ENCODE data around the gene SPAG16.

Gene SPAG16

DNA sequence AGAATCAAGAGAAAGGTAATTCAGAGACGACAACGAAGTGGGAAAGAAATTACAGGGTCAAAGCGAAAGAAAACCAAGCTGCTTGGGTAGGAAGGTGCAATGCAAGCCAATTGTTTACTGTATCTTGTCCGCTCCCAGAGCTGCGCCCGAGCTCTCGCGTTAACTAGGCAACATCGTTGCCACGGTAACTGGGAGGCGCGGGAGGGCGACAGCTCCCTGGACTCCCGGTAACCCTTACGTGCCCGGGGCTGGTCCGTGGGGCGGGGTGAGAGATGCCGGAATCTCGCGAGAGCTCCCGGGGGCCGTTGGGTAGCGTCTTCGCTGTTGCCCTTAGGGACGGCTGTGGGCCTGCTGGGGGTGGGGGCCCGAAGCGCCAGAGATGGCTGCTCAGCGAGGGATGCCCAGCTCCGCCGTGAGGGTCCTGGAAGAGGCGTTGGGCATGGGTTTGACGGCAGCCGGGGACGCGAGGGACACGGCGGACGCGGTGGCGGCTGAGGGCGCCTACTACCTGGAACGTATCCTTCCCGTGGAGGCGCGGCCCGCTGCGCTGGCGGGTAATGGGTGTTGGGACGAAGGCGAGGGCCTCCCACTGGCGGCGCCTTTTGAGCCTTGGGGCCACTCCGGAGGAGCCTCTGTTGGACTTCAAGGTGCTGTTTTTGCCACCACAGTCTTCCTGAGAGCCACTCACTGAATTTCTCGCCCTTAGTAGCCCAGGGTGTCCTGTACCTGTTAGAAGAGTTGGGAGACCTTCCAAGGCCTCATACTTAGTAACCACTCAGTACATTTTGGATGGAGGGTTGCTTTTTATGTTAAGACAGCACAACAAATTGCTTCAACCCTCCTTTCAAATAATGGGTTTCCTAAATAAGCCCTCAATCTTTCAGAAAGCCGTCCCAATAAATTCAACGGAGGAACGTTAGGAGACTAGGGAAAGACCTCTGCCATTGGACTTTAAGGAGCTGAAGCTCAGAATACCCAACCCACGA, at the start of gene SPAG16:
Gene SPAG16 (plus strand): TSS at position 360 of the 986 bp plus-strand sequence.
- H3K9ac ChIP-seq (ENCODE audit: low read length): peak within 1 kb of the TSS; percentile 78

DNA sequence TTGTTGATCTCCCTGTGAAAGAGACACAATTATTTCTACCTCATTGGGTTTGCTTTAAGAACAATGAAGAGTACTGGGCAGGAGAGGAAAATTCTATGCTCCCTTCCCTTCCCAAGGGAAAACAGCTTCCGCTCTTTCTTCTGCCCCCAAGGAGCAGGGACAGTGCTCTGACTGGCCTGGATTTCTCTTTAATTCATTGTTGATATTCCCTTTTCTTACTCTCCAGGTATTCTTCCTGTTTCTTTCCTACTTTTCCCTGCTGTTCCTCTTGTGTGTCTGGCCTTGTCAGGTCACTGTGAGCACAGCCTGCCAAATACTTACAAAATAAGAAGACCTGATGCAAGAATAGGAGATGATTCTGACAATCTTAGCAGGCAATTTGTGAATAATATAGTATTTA, 49.6 kb upstream of the SPAG16 start:
- Histone ChIP-seq H3K9me3 (ENCODE audit: insufficient read depth, low read length) (peaks cover 6% of the 10 kb centered on the region; the same call in 1 of the 2 replicates), H4K20me1 (ENCODE audit: insufficient read depth, low read length) (no peaks in the 10 kb centered on the region), H3K9ac (ENCODE audit: low read length) (no peak overlapping the region), H2AFZ (ENCODE audit: low read depth, low read length) (no peak overlapping the region), H3K4me2 (ENCODE audit: low read length) (no peak overlapping the region), H3K4me3 (ENCODE audit: low read length) (no peak overlapping the region), H3K36me3 (replicated peaks; ENCODE audit: low read depth, low read length) (no peaks in the 10 kb centered on the region), H3K27ac (ENCODE audit: low read length) (no peak overlapping the region), H3K27me3 (ENCODE audit: low read depth, low read length) (no peaks in the 10 kb centered on the region), H3K4me1 (ENCODE audit: low read length) (peaks cover 29% of the 10 kb centered on the region), H3K79me2 (ENCODE audit: low read length) (no peaks in the 10 kb centered on the region)
- TF ChIP-seq EZH2phosphoT487 (IDR thresholded peaks at IDR 0.05; ENCODE audit: low read depth): no peak
- TF ChIP-seq, protein P1, sequence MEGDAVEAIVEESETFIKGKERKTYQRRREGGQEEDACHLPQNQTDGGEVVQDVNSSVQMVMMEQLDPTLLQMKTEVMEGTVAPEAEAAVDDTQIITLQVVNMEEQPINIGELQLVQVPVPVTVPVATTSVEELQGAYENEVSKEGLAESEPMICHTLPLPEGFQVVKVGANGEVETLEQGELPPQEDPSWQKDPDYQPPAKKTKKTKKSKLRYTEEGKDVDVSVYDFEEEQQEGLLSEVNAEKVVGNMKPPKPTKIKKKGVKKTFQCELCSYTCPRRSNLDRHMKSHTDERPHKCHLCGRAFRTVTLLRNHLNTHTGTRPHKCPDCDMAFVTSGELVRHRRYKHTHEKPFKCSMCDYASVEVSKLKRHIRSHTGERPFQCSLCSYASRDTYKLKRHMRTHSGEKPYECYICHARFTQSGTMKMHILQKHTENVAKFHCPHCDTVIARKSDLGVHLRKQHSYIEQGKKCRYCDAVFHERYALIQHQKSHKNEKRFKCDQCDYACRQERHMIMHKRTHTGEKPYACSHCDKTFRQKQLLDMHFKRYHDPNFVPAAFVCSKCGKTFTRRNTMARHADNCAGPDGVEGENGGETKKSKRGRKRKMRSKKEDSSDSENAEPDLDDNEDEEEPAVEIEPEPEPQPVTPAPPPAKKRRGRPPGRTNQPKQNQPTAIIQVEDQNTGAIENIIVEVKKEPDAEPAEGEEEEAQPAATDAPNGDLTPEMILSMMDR (IDR thresholded peaks at IDR 0.05; ENCODE audit: low read depth, low read length): no peak

More for the DNA sequence above, at the start of gene SPAG16:
- H3K4me1 ChIP-seq (ENCODE audit: low read length): peaks cover 11% of the 10 kb centered on the region
- H2AFZ ChIP-seq (ENCODE audit: low read depth, low read length): peak within 1 kb of the TSS; percentile 100
- no peak for TF ChIP-seq EZH2phosphoT487 (IDR thresholded peaks at IDR 0.05; ENCODE audit: low read depth)
- TF ChIP-seq, protein P1 (IDR thresholded peaks at IDR 0.05; ENCODE audit: low read depth, low read length): no peak
- peak within 1 kb of the TSS; percentile 81 for H3K4me2 ChIP-seq (ENCODE audit: low read length)
- no peaks in the 10 kb centered on the region for H3K9me3 ChIP-seq (ENCODE audit: insufficient read depth, low read length)
- H3K27ac ChIP-seq (ENCODE audit: low read length): no peak within 1 kb of the TSS
- peaks cover 5% of the 10 kb centered on the region for H3K36me3 ChIP-seq (replicated peaks; ENCODE audit: low read depth, low read length)
- H3K79me2 ChIP-seq (ENCODE audit: low read length): no peaks in the 10 kb centered on the region
- peak within 1 kb of the TSS; percentile 95 for H3K4me3 ChIP-seq (ENCODE audit: low read length)
- no peaks in the 10 kb centered on the region for H4K20me1 ChIP-seq (ENCODE audit: insufficient read depth, low read length)
- H3K27me3 ChIP-seq (ENCODE audit: low read depth, low read length): no peaks in the 10 kb centered on the region

DNA sequence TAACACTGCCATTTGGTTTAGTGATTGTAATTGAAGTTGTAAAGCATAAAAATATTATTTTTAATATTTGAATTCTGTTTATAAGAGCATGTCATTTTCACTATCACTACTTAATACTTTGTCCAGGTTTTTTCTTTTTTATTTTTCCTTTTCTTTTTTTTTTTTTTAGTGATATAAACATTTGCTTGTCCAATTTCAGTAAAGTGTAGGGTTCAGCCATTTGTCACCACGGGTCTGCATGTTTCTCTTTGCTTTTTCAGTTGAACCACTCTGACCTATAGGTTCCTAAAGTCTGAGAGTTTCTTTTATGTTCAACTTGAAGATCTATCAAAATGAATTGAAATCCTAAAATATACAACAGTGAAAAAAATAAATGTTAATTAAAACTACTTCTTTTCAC, 48.5 kb upstream of the SPAG16 start:
- no peak overlapping the region for H3K27ac ChIP-seq (ENCODE audit: low read length)
- TF ChIP-seq EZH2phosphoT487 (IDR thresholded peaks at IDR 0.05; ENCODE audit: low read depth): no peak
- TF ChIP-seq, protein P1 (IDR thresholded peaks at IDR 0.05; ENCODE audit: low read depth, low read length): no peak

DNA sequence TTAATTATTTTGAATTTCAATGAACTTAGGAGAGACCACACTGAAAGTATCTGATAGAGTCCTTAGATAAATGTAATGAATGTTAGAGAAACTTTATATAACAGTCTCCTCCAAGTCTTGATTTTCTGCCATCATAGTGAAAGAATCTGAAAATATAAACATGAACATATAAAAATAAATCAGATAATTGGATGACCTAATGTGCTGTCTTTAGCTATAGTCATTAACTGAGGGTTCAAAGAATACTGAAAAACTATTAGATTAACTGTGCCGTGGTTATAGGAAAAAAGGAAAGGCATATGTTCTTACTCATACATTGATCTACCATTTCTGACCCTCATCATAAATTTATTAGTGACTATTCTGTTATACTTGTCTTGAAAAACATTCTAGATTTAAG, 47.0 kb upstream of the SPAG16 start:
- TF ChIP-seq, protein P1 (IDR thresholded peaks at IDR 0.05; ENCODE audit: low read depth, low read length): no peak
- TF ChIP-seq EZH2phosphoT487 (IDR thresholded peaks at IDR 0.05; ENCODE audit: low read depth): no peak
- Histone ChIP-seq H2AFZ (ENCODE audit: low read depth, low read length) (no peak overlapping the region), H3K4me2 (ENCODE audit: low read length) (no peak overlapping the region)

More for the DNA sequence above, 48.5 kb upstream of the SPAG16 start:
- no peak overlapping the region for H2AFZ ChIP-seq (ENCODE audit: low read depth, low read length)
- no peaks in the 10 kb centered on the region for H3K27me3 ChIP-seq (ENCODE audit: low read depth, low read length)
- H4K20me1 ChIP-seq (ENCODE audit: insufficient read depth, low read length): no peaks in the 10 kb centered on the region
- H3K36me3 ChIP-seq (replicated peaks; ENCODE audit: low read depth, low read length): no peaks in the 10 kb centered on the region
- no peak overlapping the region for H3K9ac ChIP-seq (ENCODE audit: low read length)
- H3K4me3 ChIP-seq (ENCODE audit: low read length): no peak overlapping the region
- peaks cover 6% of the 10 kb centered on the region; the same call in 1 of the 2 replicates for H3K9me3 ChIP-seq (ENCODE audit: insufficient read depth, low read length)
- no peak overlapping the region for H3K4me2 ChIP-seq (ENCODE audit: low read length)
- H3K79me2 ChIP-seq (ENCODE audit: low read length): no peaks in the 10 kb centered on the region
- peaks cover 24% of the 10 kb centered on the region for H3K4me1 ChIP-seq (ENCODE audit: low read length)

More for the DNA sequence above, 47.0 kb upstream of the SPAG16 start:
- H3K27ac ChIP-seq (ENCODE audit: low read length): no peak overlapping the region
- no peaks in the 10 kb centered on the region for H4K20me1 ChIP-seq (ENCODE audit: insufficient read depth, low read length)
- no peaks in the 10 kb centered on the region for H3K36me3 ChIP-seq (replicated peaks; ENCODE audit: low read depth, low read length)
- H3K4me1 ChIP-seq (ENCODE audit: low read length): peaks cover 20% of the 10 kb centered on the region
- H3K27me3 ChIP-seq (ENCODE audit: low read depth, low read length): no peaks in the 10 kb centered on the region
- peaks cover 10% of the 10 kb centered on the region; the same call in 1 of the 2 replicates for H3K9me3 ChIP-seq (ENCODE audit: insufficient read depth, low read length)
- H3K4me3 ChIP-seq (ENCODE audit: low read length): no peak overlapping the region
- no peaks in the 10 kb centered on the region for H3K79me2 ChIP-seq (ENCODE audit: low read length)
- H3K9ac ChIP-seq (ENCODE audit: low read length): no peak overlapping the region
